Mammary epithelial cell (primary cell): ENCODE results near the gene ADAMTS2.

Experiments
- CTCF ChIP-seq, 2 donors: IDR thresholded peaks in 1 of 2; conservative IDR thresholded peaks in 1 of 2; 2 replicates each; pipeline ENCODE4 v1.5.1; 2011 to 2012; ENCODE audit warnings: inconsistent platforms in 2 of 2, low read length in 2 of 2, mild to moderate bottlenecking in 2 of 2, control low read depth in 1 of 2, low read depth in 1 of 2; ENCODE audit not compliant: insufficient read depth in 1 of 2; ENCODE audit errors: extremely low read depth in 1 of 2
- EZH2 ChIP-seq: IDR thresholded peaks from 2 replicates; pipeline ENCODE4 v1.6.1; 2012; ENCODE audit warnings: low read length, inconsistent platforms, borderline replicate concordance

- TF ChIP-seq CTCF (conservative IDR thresholded peaks at IDR 0.05 in 1 of 2, IDR thresholded peaks at IDR 0.05 in 1 of 2; ENCODE audit: extremely low read depth in 1 of 2, insufficient read depth in 1 of 2, low read depth in 1 of 2, low read length in 2 of 2) (no peak), EZH2 (no peak)
Measured at GRCh38 chr5:179124853-179125788, 220.1 kb downstream of the ADAMTS2 start.
